Neural cell (in vitro differentiated cells): ENCODE measurements around the gene TLR9. TPM values are rescaled to one million over a fixed set of nuclear protein-coding genes. Genes with fewer than 3 reads are reported as not detected.

Experiments
- H2AFZ ChIP-seq: fragments of 200-600, 300-800 bp; sonication (generic), shearing (Covaris generic); 2 replicates; pipeline ENCODE4 v1.6.0; 2014; ENCODE audit warnings: low read depth, mild to moderate bottlenecking, antibody characterized with exemption, low read length, moderate library complexity
- H3F3A ChIP-seq: fragments of 200-600 bp; shearing (Covaris generic); 2 replicates; pipeline ENCODE4 v1.6.1; 2016; ENCODE audit warnings: mild to moderate bottlenecking, moderate library complexity, mixed read lengths, antibody characterized with exemption, low read length; ENCODE audit not compliant: insufficient read depth, poor library complexity, severe bottlenecking
- H3K27ac ChIP-seq: fragments of 200-600, 300-800 bp; sonication (generic), shearing (Covaris generic); 2 replicates; pipeline ENCODE4 v1.5.1; 2014; ENCODE audit warnings: mild to moderate bottlenecking, low read length, moderate library complexity
- H3K27me3 ChIP-seq: fragments of 300-800, 200-600 bp; sonication (generic), shearing (Covaris generic); 2 replicates; pipeline ENCODE4 v1.6.0; 2014; ENCODE audit warnings: mild to moderate bottlenecking, low read depth, low read length, moderate library complexity; ENCODE audit not compliant: insufficient read depth
- H3K36me3 ChIP-seq: fragments of 300-800, 200-600 bp; sonication (generic), shearing (Covaris generic); 2 replicates; pipeline ENCODE4 v1.5.1; 2014; ENCODE audit warnings: mild to moderate bottlenecking, antibody characterized with exemption, low read length, moderate library complexity; ENCODE audit not compliant: insufficient read depth
- H3K4me2 ChIP-seq: fragments of 300-800, 200-600 bp; sonication (generic), shearing (Covaris generic); 2 replicates; pipeline ENCODE4 v1.6.0; 2014; ENCODE audit warnings: mild to moderate bottlenecking, low read length
- H3K4me3 ChIP-seq: fragments of 300-800, 200-600 bp; sonication (generic), shearing (Covaris generic); 2 replicates; pipeline ENCODE4 v1.5.1; 2014; ENCODE audit warnings: mild to moderate bottlenecking, low read length, moderate library complexity
- H3K79me2 ChIP-seq: fragments of 200-600 bp; shearing (Covaris generic); replicated peaks from 2 replicates; pipeline ENCODE4 v1.6.0; 2014; ENCODE audit warnings: mild to moderate bottlenecking, low read length, moderate library complexity; ENCODE audit not compliant: insufficient read depth
- H3K9ac ChIP-seq: fragments of 300-800, 200-600 bp; sonication (generic), shearing (Covaris generic); 2 replicates; pipeline ENCODE4 v1.6.1; 2016; ENCODE audit warnings: mild to moderate bottlenecking, low read length, mixed read lengths
- H3K9me2 ChIP-seq: fragments of 200-600 bp; shearing (Covaris generic); 2 replicates; pipeline ENCODE4 v1.6.1; 2016; ENCODE audit warnings: mild to moderate bottlenecking, low read length, mixed read lengths; ENCODE audit not compliant: insufficient read depth
- H3K9me3 ChIP-seq: fragments of 200-600, 300-800 bp; sonication (generic), shearing (Covaris generic); 2 replicates; pipeline ENCODE4 v1.6.1; 2016; ENCODE audit warnings: mild to moderate bottlenecking, mixed run types, low read length, moderate library complexity, mixed read lengths
- H4K20me1 ChIP-seq: fragments of 200-600 bp; shearing (Covaris generic); 2 replicates; pipeline ENCODE4 v1.6.1; 2016; ENCODE audit warnings: mild to moderate bottlenecking, mixed run types; ENCODE audit not compliant: insufficient read depth
- EP300 ChIP-seq: fragments of 450-650 bp; conservative IDR thresholded peaks from 2 replicates; pipeline ENCODE4 v1.6.1; 2014; ENCODE audit warnings: antibody characterized with exemption, mild to moderate bottlenecking, moderate library complexity; ENCODE audit not compliant: poor library complexity, severe bottlenecking
- EZH2 ChIP-seq: fragments of 200-600, 300-800 bp; shearing (Covaris generic), sonication (generic); IDR thresholded peaks from 2 replicates; pipeline ENCODE4 v1.6.1; 2014; ENCODE audit warnings: antibody characterized with exemption, low read length, borderline replicate concordance, mild to moderate bottlenecking; ENCODE audit not compliant: insufficient read depth, poor library complexity, severe bottlenecking
- MXI1 ChIP-seq: fragments of 450-650 bp; conservative IDR thresholded peaks from 2 replicates; pipeline ENCODE4 v1.6.1; 2014; ENCODE audit warnings: antibody characterized with exemption, mild to moderate bottlenecking; ENCODE audit not compliant: poor library complexity, severe bottlenecking
- POLR2AphosphoS5 ChIP-seq: IDR thresholded peaks from 2 replicates; pipeline ENCODE4 v1.6.1; 2012
- RAD21 ChIP-seq: fragments of 450-650 bp; conservative IDR thresholded peaks from 2 replicates; pipeline ENCODE4 v1.6.1; 2014; ENCODE audit warnings: antibody characterized with exemption, mild to moderate bottlenecking, moderate library complexity
- SMC3 ChIP-seq: fragments of 450-650 bp; conservative IDR thresholded peaks from 2 replicates; pipeline ENCODE4 v1.6.1; 2014; ENCODE audit warnings: antibody characterized with exemption, mild to moderate bottlenecking, moderate library complexity; ENCODE audit not compliant: poor library complexity
- TAF1 ChIP-seq: IDR thresholded peaks from 2 replicates; pipeline ENCODE4 v1.6.1; 2012; ENCODE audit warnings: low read depth
- polyA plus RNA-seq: library from polyadenylated mRNA; depleted of rRNA; stranded (reverse); fragments of >200 nt; gene quantifications from 2 replicates; pipeline ENCODE4 v1.2.3, GENCODE V29; 2014
- TF ChIP-seq, protein P1 (sequence below): fragments of 450-650 bp; IDR thresholded peaks from 2 replicates; pipeline ENCODE4 v1.5.1; 2014; ENCODE audit warnings: antibody characterized with exemption, mild to moderate bottlenecking, moderate library complexity; ENCODE audit not compliant: poor library complexity, severe bottlenecking
- TF ChIP-seq, protein P2 (sequence below): IDR thresholded peaks from 2 replicates; pipeline ENCODE4 v1.6.1; 2012; ENCODE audit warnings: borderline replicate concordance

The TLR9 gene
- polyA plus RNA-seq, 1 donor from 2014 or later, result not detected

DNA sequence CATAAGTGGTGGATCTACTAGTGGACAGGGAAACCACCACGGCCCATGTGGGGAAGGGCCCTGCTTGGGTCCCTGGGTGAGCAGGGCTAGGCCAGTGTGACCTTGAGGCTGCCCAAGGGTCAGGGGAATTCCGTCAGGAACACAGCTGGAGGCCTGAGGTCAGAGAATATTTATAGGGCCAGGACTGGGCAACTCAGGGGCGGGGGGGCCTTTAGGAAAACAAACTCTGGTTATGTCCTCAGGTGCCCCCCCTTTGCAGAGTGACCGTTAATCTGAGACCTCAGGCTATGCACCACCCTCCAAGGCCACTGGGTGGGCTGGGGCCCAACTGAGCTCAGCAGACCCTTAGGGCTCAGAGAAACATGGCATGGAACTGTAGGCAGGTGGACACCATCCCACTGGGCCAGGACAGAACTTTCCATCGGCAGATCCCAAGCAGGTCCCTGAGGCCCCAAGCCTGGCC, 11.0 kb upstream of the TLR9 start:
- no peaks in the 10 kb centered on the region for H3K9me3 ChIP-seq
- no peaks in the 10 kb centered on the region for H3K9me2 ChIP-seq
- no peak for TF ChIP-seq MXI1
- TF ChIP-seq EZH2, result no peak
- TF ChIP-seq RAD21, result no peak
- TF ChIP-seq SMC3, result no peak
- TF ChIP-seq, protein P1, sequence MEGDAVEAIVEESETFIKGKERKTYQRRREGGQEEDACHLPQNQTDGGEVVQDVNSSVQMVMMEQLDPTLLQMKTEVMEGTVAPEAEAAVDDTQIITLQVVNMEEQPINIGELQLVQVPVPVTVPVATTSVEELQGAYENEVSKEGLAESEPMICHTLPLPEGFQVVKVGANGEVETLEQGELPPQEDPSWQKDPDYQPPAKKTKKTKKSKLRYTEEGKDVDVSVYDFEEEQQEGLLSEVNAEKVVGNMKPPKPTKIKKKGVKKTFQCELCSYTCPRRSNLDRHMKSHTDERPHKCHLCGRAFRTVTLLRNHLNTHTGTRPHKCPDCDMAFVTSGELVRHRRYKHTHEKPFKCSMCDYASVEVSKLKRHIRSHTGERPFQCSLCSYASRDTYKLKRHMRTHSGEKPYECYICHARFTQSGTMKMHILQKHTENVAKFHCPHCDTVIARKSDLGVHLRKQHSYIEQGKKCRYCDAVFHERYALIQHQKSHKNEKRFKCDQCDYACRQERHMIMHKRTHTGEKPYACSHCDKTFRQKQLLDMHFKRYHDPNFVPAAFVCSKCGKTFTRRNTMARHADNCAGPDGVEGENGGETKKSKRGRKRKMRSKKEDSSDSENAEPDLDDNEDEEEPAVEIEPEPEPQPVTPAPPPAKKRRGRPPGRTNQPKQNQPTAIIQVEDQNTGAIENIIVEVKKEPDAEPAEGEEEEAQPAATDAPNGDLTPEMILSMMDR, result no peak
- TF ChIP-seq, protein P2, sequence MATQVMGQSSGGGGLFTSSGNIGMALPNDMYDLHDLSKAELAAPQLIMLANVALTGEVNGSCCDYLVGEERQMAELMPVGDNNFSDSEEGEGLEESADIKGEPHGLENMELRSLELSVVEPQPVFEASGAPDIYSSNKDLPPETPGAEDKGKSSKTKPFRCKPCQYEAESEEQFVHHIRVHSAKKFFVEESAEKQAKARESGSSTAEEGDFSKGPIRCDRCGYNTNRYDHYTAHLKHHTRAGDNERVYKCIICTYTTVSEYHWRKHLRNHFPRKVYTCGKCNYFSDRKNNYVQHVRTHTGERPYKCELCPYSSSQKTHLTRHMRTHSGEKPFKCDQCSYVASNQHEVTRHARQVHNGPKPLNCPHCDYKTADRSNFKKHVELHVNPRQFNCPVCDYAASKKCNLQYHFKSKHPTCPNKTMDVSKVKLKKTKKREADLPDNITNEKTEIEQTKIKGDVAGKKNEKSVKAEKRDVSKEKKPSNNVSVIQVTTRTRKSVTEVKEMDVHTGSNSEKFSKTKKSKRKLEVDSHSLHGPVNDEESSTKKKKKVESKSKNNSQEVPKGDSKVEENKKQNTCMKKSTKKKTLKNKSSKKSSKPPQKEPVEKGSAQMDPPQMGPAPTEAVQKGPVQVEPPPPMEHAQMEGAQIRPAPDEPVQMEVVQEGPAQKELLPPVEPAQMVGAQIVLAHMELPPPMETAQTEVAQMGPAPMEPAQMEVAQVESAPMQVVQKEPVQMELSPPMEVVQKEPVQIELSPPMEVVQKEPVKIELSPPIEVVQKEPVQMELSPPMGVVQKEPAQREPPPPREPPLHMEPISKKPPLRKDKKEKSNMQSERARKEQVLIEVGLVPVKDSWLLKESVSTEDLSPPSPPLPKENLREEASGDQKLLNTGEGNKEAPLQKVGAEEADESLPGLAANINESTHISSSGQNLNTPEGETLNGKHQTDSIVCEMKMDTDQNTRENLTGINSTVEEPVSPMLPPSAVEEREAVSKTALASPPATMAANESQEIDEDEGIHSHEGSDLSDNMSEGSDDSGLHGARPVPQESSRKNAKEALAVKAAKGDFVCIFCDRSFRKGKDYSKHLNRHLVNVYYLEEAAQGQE, result no peak
- TF ChIP-seq EP300, result no peak
- TF ChIP-seq TAF1, result no peak
- no peak for TF ChIP-seq POLR2AphosphoS5
- H3F3A ChIP-seq, result no peaks in the 10 kb centered on the region
- no peak overlapping the region for H3K4me2 ChIP-seq
- no peak overlapping the region for H3K27ac ChIP-seq
- peaks cover 13% of the 10 kb centered on the region for H3K79me2 ChIP-seq
- no peak overlapping the region for H2AFZ ChIP-seq
- H3K9ac ChIP-seq, result no peak overlapping the region
- no peaks in the 10 kb centered on the region for H3K27me3 ChIP-seq
- H4K20me1 ChIP-seq, result no peaks in the 10 kb centered on the region
- no peak overlapping the region for H3K4me3 ChIP-seq
- no peaks in the 10 kb centered on the region for H3K36me3 ChIP-seq

DNA sequence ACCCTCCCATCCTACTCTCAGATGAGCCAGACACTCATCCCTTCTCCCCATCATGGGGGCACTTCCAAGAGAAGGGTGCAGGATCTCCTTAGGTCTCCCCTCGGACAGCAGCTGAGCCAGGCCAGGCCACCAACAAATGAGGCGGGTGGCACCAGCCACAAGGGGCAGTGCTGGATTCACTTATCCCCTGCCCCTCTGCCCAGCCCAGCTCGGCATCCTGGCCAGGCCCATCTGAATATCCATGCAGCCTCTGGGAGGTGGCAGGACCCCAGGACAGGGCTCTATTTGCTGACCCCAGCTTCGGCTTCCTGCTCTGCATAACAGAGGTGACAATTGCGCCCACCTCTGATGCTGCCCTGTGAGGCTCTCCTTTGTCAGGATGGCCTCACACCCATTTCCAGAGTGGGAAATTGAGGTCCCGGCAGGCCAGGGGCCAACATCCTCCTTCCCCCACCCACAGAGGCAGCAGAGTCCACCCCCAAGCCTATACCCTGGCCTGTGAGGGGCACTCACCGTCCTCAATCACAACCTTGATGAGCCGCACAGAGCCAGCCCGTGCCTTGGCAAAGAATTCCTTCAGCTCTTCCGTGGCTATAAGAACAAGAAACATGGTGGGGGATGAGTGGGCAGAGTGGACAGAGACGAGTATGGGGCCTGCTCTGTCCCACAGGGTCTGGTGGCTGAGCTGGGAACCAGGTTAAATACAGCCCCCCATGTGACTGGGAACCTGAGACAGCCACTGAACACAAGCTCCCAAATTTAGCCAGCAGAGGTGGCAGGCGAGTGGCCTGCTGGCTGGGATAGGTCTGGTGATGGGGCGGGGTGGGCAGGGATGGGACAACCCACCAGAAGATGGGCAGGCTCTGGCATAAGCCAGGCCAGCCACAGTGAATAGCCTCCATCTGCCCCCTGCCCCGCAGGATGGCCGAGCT, 9.3 kb upstream of the TLR9 start:
- H4K20me1 ChIP-seq, result no peaks in the 10 kb centered on the region
- H3K4me2 ChIP-seq, result no peak overlapping the region
- H3F3A ChIP-seq, result no peaks in the 10 kb centered on the region
- TF ChIP-seq, protein P1, result no peak
- TF ChIP-seq EZH2, result no peak
- TF ChIP-seq EP300, result no peak
- no peak for TF ChIP-seq POLR2AphosphoS5
- no peaks in the 10 kb centered on the region for H3K9me2 ChIP-seq
- no peaks in the 10 kb centered on the region for H3K9me3 ChIP-seq
- no peak overlapping the region for H3K27ac ChIP-seq
- H2AFZ ChIP-seq, result no peak overlapping the region
- peaks cover 13% of the 10 kb centered on the region for H3K79me2 ChIP-seq
- H3K27me3 ChIP-seq, result no peaks in the 10 kb centered on the region
- H3K36me3 ChIP-seq, result peaks cover 8% of the 10 kb centered on the region
- no peak overlapping the region for H3K4me3 ChIP-seq
- H3K9ac ChIP-seq, result no peak overlapping the region
